Embryonic facial prominence (tissue), 1 donor: Measurements from ENCODE around the gene ASAP3.

Experiments used
- DNase-seq: peaks from one replicate; pipeline ENCODE4 v3.0.0-alpha.2; 2016; ENCODE audit errors: extremely low spot score

The ASAP3 gene

DNA sequence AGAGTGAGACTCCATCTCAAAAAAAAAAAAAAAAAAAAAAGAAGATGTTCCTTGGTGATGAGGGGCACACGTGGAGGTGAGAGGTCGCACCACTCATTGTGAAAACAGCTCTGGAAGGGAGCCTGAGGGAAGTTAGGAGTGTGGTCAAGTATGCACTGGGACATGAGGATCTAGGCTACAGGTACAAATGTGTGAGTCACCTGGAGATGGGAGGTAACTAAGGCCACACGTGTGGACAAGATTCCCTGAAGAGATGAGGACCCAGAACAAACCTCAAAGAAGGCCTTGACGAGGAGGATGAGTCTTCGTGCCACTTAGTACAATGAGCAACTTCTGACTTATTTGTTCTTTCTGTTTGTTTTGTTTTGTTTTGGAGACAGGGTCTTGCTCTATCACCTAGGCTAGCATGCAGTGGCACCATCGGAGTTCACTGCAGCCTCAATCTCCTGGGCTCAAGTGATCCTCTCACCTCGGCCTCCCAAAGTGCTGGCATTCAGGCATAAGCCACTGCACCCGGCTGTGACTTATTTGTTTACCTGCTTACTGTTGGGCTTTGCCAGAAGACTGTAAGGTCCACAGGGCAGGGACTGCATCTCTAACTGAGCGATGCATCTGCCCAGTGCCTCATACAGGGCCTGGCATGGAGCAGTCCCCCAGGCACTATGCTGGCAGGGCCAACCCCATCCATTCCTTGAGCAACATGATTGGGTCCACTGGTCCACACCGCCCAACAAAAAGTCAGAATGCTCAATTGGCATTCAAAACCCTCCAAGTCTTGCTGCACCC is 6.4 kb downstream of the ASAP3 start:
- DNase-seq, result no peak

DNA sequence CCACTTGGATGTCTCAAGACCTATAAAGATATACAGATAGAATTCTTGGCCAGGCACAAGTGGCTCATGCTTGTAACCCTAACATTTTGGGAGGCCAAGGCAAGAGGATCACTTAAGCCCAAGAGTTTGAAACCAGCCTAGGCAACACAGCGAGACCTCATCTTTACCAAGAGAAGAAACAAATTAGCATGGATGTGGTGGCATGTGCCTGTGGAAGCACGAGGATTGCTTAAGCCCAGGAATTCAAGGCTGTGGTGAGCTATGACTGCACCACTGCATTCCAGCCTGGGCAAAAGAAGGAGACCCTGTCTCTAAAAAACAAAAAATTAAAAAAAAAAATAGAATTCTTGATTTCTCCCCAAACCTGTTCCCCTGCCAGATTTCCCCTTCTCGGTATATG is 8.3 kb downstream of the ASAP3 start:
- no peak for DNase-seq

DNA sequence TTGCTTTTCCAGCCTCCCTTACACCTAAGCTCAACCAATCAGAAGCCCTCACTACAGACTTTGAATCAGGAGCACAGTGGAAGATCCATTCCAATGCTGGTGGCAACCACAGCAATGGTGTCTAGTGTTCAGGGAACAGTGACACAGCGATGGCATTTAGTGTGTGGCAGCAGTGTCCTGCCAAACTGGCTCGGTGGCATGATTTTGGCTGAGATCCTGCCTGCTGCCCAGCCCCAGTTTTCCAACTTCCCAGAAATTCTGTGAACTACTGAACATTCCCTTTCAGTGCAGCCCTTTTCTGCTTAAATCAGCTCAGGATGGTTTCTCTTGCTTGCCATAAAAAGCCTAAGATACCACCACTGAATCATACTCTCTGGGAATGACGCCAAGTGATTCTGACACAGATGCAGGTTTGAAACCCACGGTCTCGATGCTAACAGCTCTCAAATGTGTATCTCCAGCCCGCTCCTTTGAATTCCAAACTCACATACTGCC is 8.8 kb downstream of the ASAP3 start:
- DNase-seq, result no peak

DNA sequence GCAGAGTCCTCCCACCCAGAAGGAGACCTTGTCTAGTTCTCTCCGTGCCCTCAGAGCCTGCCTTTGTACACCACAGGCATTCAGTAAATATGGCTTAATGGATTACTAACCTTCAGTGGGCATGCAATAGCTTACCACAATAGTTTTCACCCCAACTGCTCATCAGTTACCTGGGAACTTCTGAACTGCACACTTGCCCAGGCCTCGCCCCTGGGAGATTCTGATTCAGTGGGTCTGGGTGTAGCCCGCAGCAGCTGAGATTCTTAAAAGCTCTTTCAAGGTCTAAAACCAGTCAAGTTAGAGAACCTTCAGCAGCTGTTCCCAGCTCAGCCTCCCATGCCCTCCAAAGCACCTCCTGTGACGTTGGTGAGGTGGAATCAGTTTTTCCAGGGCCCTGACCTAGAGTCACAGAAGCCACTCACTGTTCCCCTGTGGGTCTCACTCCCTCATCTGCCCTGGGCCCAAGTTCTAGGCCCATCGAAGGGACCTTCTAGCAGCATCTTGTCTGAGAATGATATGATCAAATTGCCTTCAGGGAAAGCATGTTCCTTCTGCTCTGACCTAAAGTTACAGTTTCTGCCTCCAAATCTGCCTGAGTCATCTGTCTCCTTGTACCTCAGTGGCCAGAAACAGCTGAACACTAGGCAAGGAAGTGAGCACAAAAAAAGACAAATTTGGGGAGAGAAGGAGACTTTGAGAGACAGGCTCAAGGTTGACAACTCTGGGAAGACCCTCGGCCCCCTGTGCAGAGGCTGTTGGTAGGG is 10.8 kb downstream of the ASAP3 start:
- DNase-seq, result no peak

DNA sequence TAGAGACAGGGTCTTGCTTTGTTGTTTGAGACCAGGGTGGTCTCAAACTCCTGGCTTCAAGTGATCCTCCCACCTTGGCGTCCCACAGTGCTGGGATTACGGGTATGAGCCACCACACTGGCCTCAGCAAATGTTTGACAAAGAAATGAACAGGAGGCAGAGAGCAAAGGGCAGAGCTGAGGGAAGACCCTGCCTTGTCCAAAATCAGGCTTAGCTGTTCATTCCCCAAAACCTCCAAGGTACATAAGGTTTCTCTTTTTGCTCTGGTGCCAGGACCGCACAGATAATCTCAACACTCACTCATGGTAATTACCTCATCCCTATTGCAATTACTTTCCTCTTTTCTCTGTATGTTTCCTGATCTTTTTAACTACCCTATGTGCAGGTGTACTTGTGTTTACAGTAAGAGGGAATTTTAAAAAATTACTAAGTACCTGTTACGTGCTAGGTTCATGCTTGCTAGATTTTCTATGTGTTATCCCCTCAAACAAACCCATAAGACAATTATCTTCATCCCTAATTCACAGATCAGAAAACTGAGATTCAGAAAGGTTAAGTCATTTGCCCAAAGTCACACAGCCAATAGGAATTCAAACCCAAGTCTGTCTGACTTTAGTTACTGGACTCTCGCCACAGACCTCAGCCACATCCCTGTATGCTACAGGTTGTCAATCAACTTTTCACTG is 11.5 kb downstream of the ASAP3 start:
- DNase-seq, result no peak

DNA sequence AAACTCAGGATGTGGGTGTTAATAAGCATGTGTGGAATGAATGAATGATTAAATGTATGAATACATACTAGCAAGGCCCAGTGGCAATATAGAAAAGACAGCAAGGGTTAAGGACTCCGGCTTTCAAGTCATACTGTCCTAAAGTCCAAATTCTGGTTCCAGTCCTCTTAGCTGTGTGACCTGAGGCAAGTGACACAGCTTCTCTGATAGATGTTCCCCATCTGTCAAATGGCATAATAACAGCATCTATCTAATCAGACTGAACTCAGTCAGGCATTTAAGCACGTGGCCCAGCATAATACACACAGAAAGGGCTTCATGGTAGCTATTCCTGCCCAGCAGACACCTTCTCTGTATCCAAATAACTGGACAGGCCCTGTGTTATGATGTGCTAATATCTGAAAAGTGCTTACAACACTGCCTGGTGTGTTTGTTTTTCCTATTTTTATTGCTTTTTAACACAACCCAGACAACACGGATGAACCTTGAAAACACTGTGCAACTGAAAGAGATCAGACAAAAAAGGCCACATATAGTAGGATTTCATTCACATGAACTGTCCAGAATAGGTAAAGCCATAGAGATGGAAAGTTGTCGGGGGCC is 12.4 kb downstream of the ASAP3 start:
- DNase-seq, result no peak

DNA sequence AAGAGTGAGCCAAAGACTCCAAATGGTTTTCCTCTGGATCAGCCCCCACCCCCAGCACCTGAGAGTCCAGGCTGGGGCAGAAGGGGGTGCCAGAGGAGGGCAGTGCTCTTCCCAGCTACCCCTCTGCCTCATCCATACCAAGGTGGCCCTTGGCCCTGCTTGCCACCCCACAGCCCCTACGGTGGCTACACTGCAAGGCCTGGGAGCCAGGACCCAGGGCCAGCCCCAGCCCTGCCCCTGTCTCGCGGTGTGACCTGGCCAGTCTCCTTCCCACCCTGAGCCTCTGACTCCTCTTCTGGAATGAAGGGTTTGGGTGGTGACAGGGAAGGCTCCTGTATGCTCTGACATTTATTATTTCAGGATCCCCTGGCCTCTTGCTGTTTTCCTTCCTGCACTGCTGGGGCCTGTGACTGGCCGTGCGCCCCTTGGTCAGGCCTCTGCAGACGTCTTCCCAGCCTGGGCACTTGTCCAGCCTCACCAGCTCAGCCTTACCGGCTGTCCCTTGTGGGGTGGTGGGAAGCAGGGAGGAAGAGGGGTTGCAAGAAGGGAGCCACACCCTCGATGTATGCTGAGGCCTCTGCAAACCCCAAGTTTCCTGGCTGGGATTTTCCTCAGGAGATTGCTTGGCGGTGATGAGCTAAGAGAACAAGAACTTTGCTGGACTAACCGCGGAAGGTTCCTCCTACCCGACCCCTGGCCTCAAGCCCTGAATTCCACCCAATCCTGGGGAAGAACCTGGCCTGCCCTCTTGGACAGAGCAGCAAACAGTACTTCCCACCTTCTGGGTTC is 13.5 kb downstream of the ASAP3 start:
- no peak for DNase-seq

DNA sequence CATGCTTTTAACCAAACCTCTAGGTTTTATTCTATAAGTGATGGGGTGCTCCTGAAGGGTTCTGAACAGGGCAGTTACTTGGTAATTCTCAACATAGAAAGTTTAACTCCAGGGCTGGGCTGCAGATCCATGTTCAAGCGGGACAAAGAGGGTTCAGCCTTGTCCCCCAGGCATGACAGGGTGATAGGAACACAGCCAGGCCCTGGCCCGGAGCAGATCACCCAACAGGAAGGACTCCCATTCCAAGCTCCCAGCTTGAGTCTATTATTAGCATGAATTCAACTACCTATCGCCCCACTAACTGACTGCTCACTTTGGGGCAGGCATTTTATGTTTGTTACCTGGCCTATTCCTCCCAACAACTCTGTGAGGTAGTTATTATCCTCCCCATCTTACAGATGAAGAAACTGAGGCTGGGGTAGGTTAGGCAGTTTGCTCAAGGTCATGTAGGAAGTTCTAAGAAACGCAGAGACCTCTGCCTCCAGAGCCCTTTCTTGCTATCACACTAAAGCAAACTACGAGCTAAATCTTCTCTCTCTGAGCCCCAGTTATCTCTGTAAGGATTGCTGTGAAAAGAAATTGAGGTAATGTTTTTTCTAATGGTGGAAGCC is 14.5 kb downstream of the ASAP3 start:
- no peak for DNase-seq

DNA sequence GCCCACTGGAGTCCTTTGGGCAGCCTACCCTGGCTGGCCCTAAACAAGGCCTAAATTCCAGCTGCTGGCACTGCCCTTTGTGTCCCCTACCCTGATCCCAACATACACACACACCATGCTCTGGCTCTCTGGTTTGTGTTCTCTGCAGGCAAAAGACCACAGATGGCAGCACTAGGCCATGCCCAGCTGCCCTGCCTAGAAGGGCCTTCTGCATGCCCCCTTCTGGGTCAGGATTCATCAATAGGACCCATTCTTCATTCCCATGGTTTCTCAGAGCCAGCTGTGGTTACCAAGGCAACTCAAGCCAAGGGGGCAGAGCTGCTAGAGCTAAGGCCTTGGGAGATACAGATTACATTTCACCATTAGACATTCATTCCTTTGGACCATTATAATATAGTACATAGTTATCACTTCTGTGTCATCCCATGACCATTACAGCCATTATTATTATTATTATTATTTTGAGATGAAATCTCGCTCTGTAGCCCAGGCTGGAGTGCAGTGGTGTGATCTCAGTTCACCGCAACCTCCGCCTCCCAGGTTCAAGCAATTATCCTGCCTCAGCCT is 17.5 kb downstream of the ASAP3 start:
- no peak for DNase-seq

DNA sequence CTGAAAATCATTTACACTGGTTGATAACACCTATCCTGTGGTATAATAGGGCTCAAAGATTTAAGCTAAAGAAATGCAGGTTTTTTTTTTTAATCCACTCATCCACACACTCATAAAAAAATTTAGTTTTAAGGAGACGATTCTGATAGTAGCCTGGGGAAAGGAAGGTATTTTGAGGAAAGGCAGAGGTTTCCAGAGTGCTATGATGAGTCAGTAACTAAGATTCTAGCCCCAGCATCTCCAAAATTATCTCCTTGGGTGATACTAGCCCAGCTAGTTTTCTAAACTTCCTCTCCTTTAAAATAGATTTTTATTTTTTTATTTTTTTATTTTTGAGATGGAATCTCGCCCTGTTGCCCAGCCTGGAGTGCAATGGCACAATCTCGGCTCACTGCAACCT is 20.7 kb downstream of the ASAP3 start:
- no peak for DNase-seq

DNA sequence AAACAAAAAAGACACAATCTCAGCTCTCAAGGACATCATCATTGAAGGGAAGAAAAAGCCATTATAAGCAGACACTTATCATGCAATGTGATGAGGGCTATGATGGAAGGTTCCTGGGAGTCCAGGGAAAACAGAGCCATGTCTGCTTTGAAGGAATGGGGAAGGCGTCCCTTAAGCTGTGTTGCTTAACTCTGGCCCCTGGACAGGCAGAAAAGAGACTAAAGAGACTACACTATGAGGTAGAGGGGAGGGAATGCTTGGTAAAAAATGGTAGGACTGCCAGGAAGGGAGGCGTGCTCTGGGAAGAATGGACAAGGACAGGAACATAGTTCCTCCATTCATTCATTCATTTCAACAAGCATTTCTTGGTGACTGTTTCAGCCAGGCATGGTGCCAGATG is 21.2 kb downstream of the ASAP3 start:
- DNase-seq, result no peak

DNA sequence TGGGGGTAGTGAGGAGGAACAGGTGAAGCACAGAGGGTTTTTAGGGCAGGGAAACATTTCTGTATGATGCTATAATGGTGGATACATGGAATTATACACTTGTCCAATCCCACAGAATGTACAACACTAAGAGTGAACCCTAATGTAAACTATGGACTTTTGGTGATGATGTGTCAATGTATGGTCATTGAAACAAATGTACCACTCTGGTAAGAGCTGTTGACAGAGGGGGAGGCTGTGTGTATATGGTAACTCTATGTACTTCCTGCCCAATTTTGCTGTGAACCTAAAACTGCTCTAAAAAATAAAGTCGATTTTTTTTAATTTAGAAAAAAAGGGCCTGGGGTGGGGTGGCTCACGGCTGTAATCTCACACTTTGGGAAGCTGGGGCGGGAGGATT is 22.9 kb downstream of the ASAP3 start:
- DNase-seq, result no peak

DNA sequence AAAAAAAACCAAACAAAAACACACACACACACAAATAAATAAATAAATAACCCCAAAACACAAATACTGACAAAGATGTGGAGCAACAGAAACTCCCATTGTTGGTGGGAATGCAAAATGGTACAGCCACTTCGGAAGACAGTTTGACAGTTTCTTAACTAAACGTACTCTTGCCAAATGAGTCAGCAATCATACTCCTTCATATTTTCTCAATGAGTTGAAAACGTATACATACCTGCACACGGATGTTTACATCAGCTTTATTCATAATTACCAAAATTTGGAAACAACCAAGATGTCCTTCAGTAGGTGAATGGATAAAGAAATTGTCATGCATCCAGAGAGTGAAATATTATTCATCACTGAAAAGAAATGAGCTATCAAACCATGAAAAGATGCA is 23.5 kb downstream of the ASAP3 start:
- DNase-seq, result no peak

DNA sequence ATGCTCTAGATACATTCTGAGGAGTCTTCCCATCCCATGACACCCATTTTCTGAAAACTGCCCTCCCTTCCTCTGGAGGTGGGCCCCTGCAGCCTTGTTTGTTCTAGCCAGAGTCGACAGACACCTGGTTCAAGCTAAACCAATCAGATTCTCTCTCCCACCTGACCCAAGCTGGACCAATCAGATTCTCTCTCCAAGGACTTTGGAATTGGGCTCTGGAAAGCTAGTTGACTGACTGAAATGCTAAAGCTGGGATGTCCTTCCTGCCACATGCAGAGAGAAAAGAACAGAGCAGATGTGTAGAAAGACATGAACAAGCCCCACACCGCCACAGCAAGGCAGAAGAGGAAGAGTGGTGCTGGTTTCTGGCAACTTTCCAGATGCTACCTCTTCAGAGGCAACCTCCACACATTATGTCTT is 24.6 kb downstream of the ASAP3 start:
- no peak for DNase-seq

DNA sequence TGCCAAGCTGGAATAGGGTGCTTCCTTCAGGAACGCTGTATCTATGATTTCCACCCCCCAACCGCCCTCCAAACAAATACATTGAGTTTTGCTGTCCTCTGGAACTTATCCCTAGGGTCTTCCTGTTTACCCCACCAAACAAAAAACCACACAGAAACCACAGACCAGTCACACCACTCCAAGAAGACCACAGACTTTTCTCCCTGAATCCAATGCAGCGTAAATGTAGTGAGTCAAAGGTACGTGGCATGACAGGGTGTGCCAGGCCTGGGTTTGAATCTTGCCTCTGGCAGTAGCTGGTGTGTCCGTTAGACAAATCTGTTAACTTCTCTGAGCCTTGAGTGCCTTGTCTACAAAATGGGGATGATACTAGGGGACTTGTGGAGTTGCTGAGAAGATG is 27.8 kb downstream of the ASAP3 start:
- DNase-seq, result no peak

DNA sequence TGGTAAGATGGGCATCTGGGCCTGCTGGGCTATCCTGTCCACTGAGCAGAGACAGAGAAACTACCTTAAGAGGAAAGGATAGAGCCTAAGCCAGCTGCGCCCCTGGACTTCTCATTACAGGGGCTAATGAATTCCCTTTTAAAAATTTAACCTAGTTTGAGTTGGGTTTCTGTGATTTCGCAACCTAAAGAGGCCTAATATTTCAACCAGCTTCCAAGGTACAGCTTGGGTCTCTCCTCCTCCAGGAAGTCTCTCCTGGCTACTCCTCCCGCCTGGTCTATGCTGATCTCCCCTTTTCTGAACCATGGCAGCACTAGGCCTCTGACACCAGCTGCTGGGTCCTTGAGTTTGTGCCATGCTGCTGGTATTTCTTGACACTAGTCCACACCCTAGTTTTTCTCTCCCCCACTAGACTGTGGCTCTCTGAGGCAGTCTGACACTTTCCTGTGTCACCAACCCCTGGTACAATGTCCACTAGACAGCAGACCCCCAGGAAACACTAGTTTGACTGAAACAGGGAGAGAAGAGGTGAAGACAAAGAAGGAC is 30.5 kb downstream of the ASAP3 start:
- no peak for DNase-seq

DNA sequence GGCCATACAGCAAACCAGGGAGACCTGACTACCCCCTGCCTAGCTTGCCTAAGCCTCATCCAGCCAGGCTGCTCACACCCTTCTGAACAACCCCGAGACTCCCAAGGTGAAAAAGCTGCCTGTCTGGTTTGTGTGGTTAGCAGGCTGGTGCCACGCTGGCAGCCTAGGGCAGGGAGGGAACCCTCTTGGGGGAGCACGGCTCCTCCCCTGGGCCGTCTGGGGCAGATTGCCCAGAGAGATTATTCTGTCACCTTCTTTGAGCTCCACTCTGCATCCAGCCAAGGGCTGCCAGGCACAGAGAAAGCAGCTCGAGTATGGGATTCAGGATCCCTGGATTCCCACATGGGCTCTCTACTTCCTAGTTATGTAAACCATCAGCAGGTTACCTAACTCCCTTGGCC is 32.0 kb downstream of the ASAP3 start:
- DNase-seq, result no peak

DNA sequence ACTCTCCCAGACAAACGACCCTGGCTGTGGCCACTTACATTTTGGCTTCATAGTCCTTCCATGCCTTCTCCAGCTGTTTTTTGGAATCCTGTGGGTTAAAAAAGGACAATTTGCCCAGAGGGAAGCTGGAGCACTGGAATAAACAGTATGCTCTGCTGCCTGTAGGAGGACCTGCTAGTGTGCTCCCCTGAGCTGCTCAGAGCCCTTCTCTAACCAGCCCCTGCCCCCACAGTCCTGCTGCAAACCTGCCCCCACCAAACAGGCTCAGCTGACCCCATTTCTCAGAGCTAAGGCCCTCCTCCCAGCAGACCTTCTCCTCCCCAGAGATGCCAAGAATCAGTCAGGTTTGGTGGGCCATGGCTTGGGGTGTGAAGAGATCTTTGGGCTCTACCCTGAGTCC is 32.5 kb downstream of the ASAP3 start:
- DNase-seq, result no peak

DNA sequence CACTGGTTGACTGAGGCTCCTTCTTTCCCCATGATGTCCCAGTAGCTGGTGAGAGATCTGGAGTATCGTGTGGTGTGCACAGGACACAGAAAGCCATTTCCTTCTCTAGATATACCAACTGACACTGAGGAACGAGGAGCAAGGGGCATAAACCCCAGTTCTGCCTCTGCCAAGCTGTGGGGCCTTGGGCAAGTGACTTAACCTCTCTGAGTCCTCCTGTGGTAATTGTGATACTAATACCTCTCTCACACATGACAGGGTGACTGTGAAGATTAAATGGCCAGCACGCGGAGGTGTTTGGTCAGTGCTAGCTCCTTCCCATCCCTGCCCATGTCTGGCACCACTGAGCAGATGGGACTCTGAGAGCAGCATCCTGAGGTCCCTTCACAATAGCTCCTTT is 33.1 kb downstream of the ASAP3 start:
- no peak for DNase-seq

DNA sequence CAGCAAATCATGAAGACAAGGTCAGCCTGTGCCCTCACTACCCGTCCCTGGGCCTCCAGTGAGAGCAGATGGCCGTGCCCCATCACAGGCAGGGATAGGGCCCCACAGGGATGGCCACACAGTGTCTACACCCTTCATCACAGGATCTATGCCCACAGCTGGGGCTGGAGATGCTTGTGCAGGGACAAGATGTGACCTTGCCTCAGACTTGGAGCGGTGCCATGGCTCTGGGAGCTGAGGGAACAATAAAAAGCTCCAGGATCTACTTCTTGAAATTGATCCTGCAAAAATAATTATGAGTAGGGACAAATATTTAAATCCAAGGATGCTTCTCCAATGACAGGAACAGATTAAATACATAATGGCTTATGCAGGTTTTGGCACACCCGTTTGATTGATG is 34.0 kb downstream of the ASAP3 start:
- no peak for DNase-seq
